ENCODE data around the gene ELP2.

Gene ELP2

GRCh38 chr18:36217348-36217747, 87.6 kb downstream of the ELP2 start:
- DNase-seq (ENCODE audit: low read depth in 2 of 2) = no peak

- DNase-seq (ENCODE audit: low read depth in 2 of 2) = no peak
Observed at GRCh38 chr18:36229188-36229587, 99.5 kb downstream of the ELP2 start.
